22Rv1 (cell line): Measurements from ENCODE around the gene PLCH2.

Experiments used
- H3K27ac ChIP-seq: fragments of 450-650 bp; 2 replicates; pipeline ENCODE4 v1.5.1; 2017
- CTCF ChIP-seq: fragments of 450-650 bp; IDR thresholded peaks from 2 replicates; pipeline ENCODE4 v1.5.1; 2017; ENCODE audit warnings: mild to moderate bottlenecking
- ZFX ChIP-seq: fragments of 450-650 bp; IDR thresholded peaks from 2 replicates; pipeline ENCODE4 v1.6.1; 2017; ENCODE audit warnings: antibody characterized with exemption, borderline replicate concordance

Gene PLCH2

GRCh38 chr1:2542246-2542915, 66.3 kb downstream of the PLCH2 start:
- TF ChIP-seq ZFX: no peak
- TF ChIP-seq CTCF: no peak
- no peak overlapping the region for H3K27ac ChIP-seq

- TF ChIP-seq CTCF: no peak
- TF ChIP-seq ZFX: no peak
- peak overlapping the region; percentile 32; the same call in 1 of the 2 replicates for H3K27ac ChIP-seq
Measured at GRCh38 chr1:2543543-2544092, 67.5 kb downstream of the PLCH2 start.

- peak overlapping the region; percentile 32; the same call in 1 of the 2 replicates for H3K27ac ChIP-seq
- TF ChIP-seq CTCF (no peak), ZFX (no peak)
Measured at GRCh38 chr1:2544093-2544874, 68.2 kb downstream of the PLCH2 start.

- H3K27ac ChIP-seq: peak overlapping the region; percentile 99
- TF ChIP-seq ZFX (no peak), CTCF (no peak)
Measured at GRCh38 chr1:2544875-2545640, 69.0 kb downstream of the PLCH2 start.

- H3K27ac ChIP-seq: peak overlapping the region; percentile 99
- TF ChIP-seq ZFX (no peak), CTCF (no peak)
Measured at GRCh38 chr1:2545754-2546514, 69.8 kb downstream of the PLCH2 start.

- peak overlapping the region; percentile 99 for H3K27ac ChIP-seq
- TF ChIP-seq ZFX: no peak
- TF ChIP-seq CTCF: no peak
Measured at GRCh38 chr1:2546515-2547209, 70.6 kb downstream of the PLCH2 start.
